Endothelial cell of umbilical vein (primary cell): ENCODE results near the gene PTPRK. TPM values are rescaled to one million over a fixed set of nuclear protein-coding genes. Genes with fewer than 3 reads are reported as not detected.

ENCODE experiments used
- BruUV-seq: library from RNA; stranded (reverse); fragments of 400-500 nt; replicated peaks from 2 replicates; lab custom pipeline; 2021; lab: Mats Ljungman, UMichigan
- CTCF ChIA-PET: fragments of 300-600, 350-600 bp; sonication (Branson Sonifier 250); formaldehyde crosslinking; loops from one replicate; lab custom pipeline; 2021; ENCODE audit warnings: antibody characterized with exemption, inconsistent platforms; lab: Charles Lee
- POLR2A ChIA-PET: fragments of 300-600, 350-600 bp; sonication (Branson Sonifier 250); formaldehyde crosslinking; loops from one replicate; lab custom pipeline; 2021; ENCODE audit warnings: antibody characterized with exemption, inconsistent platforms; lab: Charles Lee
- DNase-seq: peaks from one replicate; pipeline ENCODE4 v3.0.0-alpha.2; 2011; ENCODE audit warnings: low read depth, low spot score
- FAIRE-seq: peaks from 2 replicates; lab custom pipeline; 2011; peaks lifted over from hg19 to GRCh38; lab: Jason Lieb, UNC
- H2AFZ ChIP-seq: 2 replicates; pipeline ENCODE4 v1.6.0; 2012; ENCODE audit warnings: low read depth, low read length, control low read depth, inconsistent platforms
- H3K27ac ChIP-seq: 2 replicates; pipeline ENCODE4 v1.5.1; 2011; ENCODE audit warnings: low read depth, mild to moderate bottlenecking, control low read depth, low read length, moderate library complexity; ENCODE audit not compliant: insufficient read depth
- H3K27me3 ChIP-seq, 2 experiments: 2 replicates each; pipeline versions ENCODE4 v1.6.0 to v1.6.1; 2011; ENCODE audit warnings: low read length in 2 of 2, mixed read lengths in 1 of 2; ENCODE audit not compliant: control insufficient read depth in 2 of 2, insufficient read depth in 2 of 2
- H3K36me3 ChIP-seq, 2 experiments: 2 replicates in 1 of 2; 3 replicates in 1 of 2; pipeline ENCODE4 v1.5.1; 2011; ENCODE audit warnings: low read length in 2 of 2, mild to moderate bottlenecking in 1 of 2, moderate library complexity in 1 of 2; ENCODE audit not compliant: control insufficient read depth in 2 of 2, insufficient read depth in 2 of 2; ENCODE audit errors: extremely low read depth in 1 of 2
- H3K4me1 ChIP-seq: 3 replicates; pipeline ENCODE4 v1.5.1; 2011; ENCODE audit warnings: mild to moderate bottlenecking, low read length; ENCODE audit not compliant: control insufficient read depth, insufficient read depth; ENCODE audit errors: extremely low read depth
- H3K4me2 ChIP-seq: 2 replicates; pipeline ENCODE4 v1.6.1; 2011; ENCODE audit warnings: low read length, control low read depth, mixed read lengths; ENCODE audit not compliant: insufficient read depth
- H3K4me3 ChIP-seq, 3 experiments: fragments of 200-600 bp in 1 of 3; sonication (generic), shearing (Covaris generic) in 1 of 3; replicated peaks in 1 of 3; 2 replicates each; pipeline ENCODE4 v1.5.1; 2011 to 2016; ENCODE audit warnings: control low read depth in 3 of 3, low read length in 3 of 3, mild to moderate bottlenecking in 2 of 3, inconsistent platforms in 1 of 3, low read depth in 1 of 3, moderate library complexity in 1 of 3; ENCODE audit not compliant: insufficient read depth in 1 of 3
- H3K79me2 ChIP-seq: 2 replicates; pipeline ENCODE4 v1.6.0; 2012; ENCODE audit warnings: low read length, inconsistent platforms; ENCODE audit not compliant: control insufficient read depth, insufficient read depth
- H3K9ac ChIP-seq: replicated peaks from 2 replicates; pipeline ENCODE3; 2011; ENCODE audit warnings: low read length, control low read depth; ENCODE audit not compliant: insufficient read depth; ENCODE audit errors: extremely low read depth
- H3K9me1 ChIP-seq: replicated peaks from 3 replicates; pipeline ENCODE4 v1.6.0; 2011; ENCODE audit warnings: mild to moderate bottlenecking, low read length; ENCODE audit not compliant: control insufficient read depth, insufficient read depth; ENCODE audit errors: extremely low read depth
- H3K9me3 ChIP-seq: replicated peaks from 2 replicates; pipeline ENCODE4 v1.5.1; 2012; ENCODE audit warnings: low read length, inconsistent platforms; ENCODE audit not compliant: control insufficient read depth, insufficient read depth
- H4K20me1 ChIP-seq: replicated peaks from 2 replicates; pipeline ENCODE3; 2011; ENCODE audit warnings: mild to moderate bottlenecking, low read length; ENCODE audit not compliant: control insufficient read depth, insufficient read depth; ENCODE audit errors: extremely low read depth
- CTCF ChIP-seq, 2 donors: IDR thresholded peaks; 1 replicate in 1 of 2; 2 replicates in 1 of 2; pipeline ENCODE4 v1.5.1; 2011; ENCODE audit warnings: low read length in 2 of 2, mild to moderate bottlenecking in 2 of 2, moderate library complexity in 2 of 2, control low read depth in 1 of 2, inconsistent platforms in 1 of 2, low read depth in 1 of 2; ENCODE audit not compliant: insufficient read depth in 1 of 2; ENCODE audit errors: extremely low read depth in 1 of 2
- EZH2 ChIP-seq: IDR thresholded peaks from 2 replicates; pipeline ENCODE4 v1.6.1; 2012; ENCODE audit warnings: borderline replicate concordance, low read depth, mild to moderate bottlenecking, moderate library complexity, low read length, inconsistent platforms; ENCODE audit not compliant: severe bottlenecking
- FOS ChIP-seq: IDR thresholded peaks from 2 replicates; pipeline ENCODE4 v1.6.1; 2011; ENCODE audit warnings: mild to moderate bottlenecking, low read length, moderate library complexity, borderline replicate concordance; ENCODE audit not compliant: insufficient read depth
- GATA2 ChIP-seq: IDR thresholded peaks from 2 replicates; pipeline ENCODE4 v1.7.0; 2011; ENCODE audit warnings: low read depth, mild to moderate bottlenecking, moderate library complexity, mixed read lengths, low read length; ENCODE audit not compliant: insufficient read length, insufficient read depth
- JUN ChIP-seq: IDR thresholded peaks from 2 replicates; pipeline ENCODE4 v1.6.1; 2011; ENCODE audit warnings: borderline replicate concordance, low read depth; ENCODE audit not compliant: insufficient read length, insufficient read depth
- MYC ChIP-seq: IDR thresholded peaks from one replicate; pipeline ENCODE4 v1.6.1; 2011; ENCODE audit warnings: mild to moderate bottlenecking, low read depth, low read length
- POLR2A ChIP-seq: IDR thresholded peaks from 2 replicates; pipeline ENCODE4 v1.6.1; 2012; ENCODE audit warnings: low read depth, mild to moderate bottlenecking, control low read depth, low read length
- POLR2AphosphoS5 ChIP-seq: IDR thresholded peaks from 2 replicates; pipeline ENCODE4 v1.6.1; 2012; ENCODE audit warnings: low read depth, mild to moderate bottlenecking, control low read depth, low read length, moderate library complexity; ENCODE audit not compliant: insufficient read depth
- dilution Hi-C: fragments of 300-500 bp; cut with MboI; formaldehyde crosslinking; loops from one replicate; pipeline ENCODE4 v1.15.0; 2019; ENCODE audit warnings: low sequenced_read_pairs; ENCODE audit not compliant: extremely low pct_ligation_motif_present
- intact Hi-C: fragments of 100-400 bp; cut with micrococcal nuclease; formaldehyde crosslinking; loops from one replicate; pipeline ENCODE4 v1.10.0; 2022
- polyA plus RNA-seq, 4 experiments: library from polyadenylated mRNA; depleted of rRNA in 3 of 4; stranded (reverse) in 3 of 4; unstranded in 1 of 4; fragments of >200 nt; gene quantifications; 2 replicates each; pipeline versions ENCODE4 v1.2.1 to v1.2.3, GENCODE V29; 2011 to 2012; ENCODE audit warnings: missing spikeins in 1 of 4
- total RNA-seq: library from RNA; stranded (reverse); gene quantifications from 2 replicates; pipeline ENCODE4 v1.2.3, GENCODE V29; 2021
- TF ChIP-seq, protein P1 (sequence below): IDR thresholded peaks from 2 replicates; pipeline ENCODE4 v1.6.1; 2011; ENCODE audit not compliant: insufficient read depth, insufficient read length

Gene PTPRK
- total and polyA plus RNA-seq, 2 donors (not counting 3 experiments of a cell fraction or from before 2014, with no cell fraction given) = 15.2 to 74.0 TPM

GRCh38 chr6:128241216-128241615, 279.2 kb downstream of the PTPRK start:
- CTCF ChIA-PET = interaction anchor here (1.8 kb wide), 1 partner anchor 275 kb away, joined by 6 read pairs; no protein-coding TSS in a partner anchor
- H4K20me1 ChIP-seq = peaks cover 3% of the 10 kb centered on the region
- POLR2A ChIA-PET = no interaction called here
- no peaks in the 10 kb centered on the region for H3K9me3 ChIP-seq
- H3K27ac ChIP-seq = no peak overlapping the region
- no peak overlapping the region for H3K4me3 ChIP-seq
- TF ChIP-seq FOS (no peak), CTCF (IDR thresholded peaks at IDR 0.05; ENCODE audit: extremely low read depth in 1 of 2, insufficient read depth in 1 of 2, low read depth in 1 of 2, low read length in 2 of 2) (no peak), POLR2AphosphoS5 (no peak), JUN (no peak), GATA2 (no peak), MYC (no peak), POLR2A (no peak), EZH2 (no peak)
- TF ChIP-seq, protein P1, sequence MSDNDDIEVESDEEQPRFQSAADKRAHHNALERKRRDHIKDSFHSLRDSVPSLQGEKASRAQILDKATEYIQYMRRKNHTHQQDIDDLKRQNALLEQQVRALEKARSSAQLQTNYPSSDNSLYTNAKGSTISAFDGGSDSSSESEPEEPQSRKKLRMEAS = no peak
- no peaks in the 10 kb centered on the region for H3K27me3 ChIP-seq
- H3K36me3 ChIP-seq = no peaks in the 10 kb centered on the region
- FAIRE-seq = no peak
- no peak overlapping the region for H2AFZ ChIP-seq
- BruUV-seq = no TSS peak
- intact Hi-C loops = loop anchor here (2.0 kb wide), 1 partner anchor 280 kb away; the partner anchor contains the start of gene PTPRK
- H3K79me2 ChIP-seq = peaks cover 2% of the 10 kb centered on the region
- H3K4me2 ChIP-seq = no peak overlapping the region
- no peaks in the 10 kb centered on the region for H3K9me1 ChIP-seq
- H3K9ac ChIP-seq = no peak overlapping the region
- H3K4me1 ChIP-seq = peaks cover 18% of the 10 kb centered on the region
- DNase-seq = no peak
- dilution Hi-C loops = no loop called here
